Liver (tissue), 3 donors: ENCODE measurements around the gene MEIS2.

ENCODE experiments used
- ATF3 ChIP-seq: IDR thresholded peaks from 2 replicates; pipeline ENCODE4 v1.6.1; 2016; ENCODE audit warnings: antibody characterized with exemption
- TF ChIP-seq, protein P1 (sequence below): fragments of 150-350 bp; IDR thresholded peaks from 2 replicates; pipeline ENCODE4 v1.5.1; 2017; ENCODE audit warnings: improper control_type of control experiment, low read depth, low read length; ENCODE audit not compliant: missing input control
- TF ChIP-seq, protein P2 (sequence below): IDR thresholded peaks from 2 replicates; pipeline ENCODE4 v1.6.1; 2016; ENCODE audit warnings: antibody characterized with exemption
- TF ChIP-seq, protein P3 (sequence below): IDR thresholded peaks from 2 replicates; pipeline ENCODE4 v1.6.1; 2016; ENCODE audit warnings: antibody characterized with exemption, mild to moderate bottlenecking
- donor health status: healthy.
- donor health status: healthy.

DNA sequence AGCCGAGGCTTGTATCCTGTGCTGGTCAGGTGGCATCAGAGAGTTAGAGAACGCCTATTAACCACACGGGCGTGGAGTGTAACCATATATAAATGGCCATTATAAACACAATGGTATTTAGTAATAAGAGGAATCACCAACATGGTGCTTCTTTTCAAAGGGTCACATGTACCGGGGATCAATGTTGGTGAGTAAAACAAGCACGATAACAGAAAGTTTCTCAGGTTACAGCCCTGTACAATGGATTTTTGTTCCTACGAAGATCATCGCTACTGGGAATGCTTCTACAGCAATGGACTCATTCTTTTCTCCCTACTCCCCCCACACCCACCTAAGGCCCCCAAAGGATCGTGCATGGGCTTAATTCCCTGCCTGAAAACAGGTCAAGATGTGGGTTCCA lies 42.5 kb downstream of the MEIS2 start:
- TF ChIP-seq, protein P1, sequence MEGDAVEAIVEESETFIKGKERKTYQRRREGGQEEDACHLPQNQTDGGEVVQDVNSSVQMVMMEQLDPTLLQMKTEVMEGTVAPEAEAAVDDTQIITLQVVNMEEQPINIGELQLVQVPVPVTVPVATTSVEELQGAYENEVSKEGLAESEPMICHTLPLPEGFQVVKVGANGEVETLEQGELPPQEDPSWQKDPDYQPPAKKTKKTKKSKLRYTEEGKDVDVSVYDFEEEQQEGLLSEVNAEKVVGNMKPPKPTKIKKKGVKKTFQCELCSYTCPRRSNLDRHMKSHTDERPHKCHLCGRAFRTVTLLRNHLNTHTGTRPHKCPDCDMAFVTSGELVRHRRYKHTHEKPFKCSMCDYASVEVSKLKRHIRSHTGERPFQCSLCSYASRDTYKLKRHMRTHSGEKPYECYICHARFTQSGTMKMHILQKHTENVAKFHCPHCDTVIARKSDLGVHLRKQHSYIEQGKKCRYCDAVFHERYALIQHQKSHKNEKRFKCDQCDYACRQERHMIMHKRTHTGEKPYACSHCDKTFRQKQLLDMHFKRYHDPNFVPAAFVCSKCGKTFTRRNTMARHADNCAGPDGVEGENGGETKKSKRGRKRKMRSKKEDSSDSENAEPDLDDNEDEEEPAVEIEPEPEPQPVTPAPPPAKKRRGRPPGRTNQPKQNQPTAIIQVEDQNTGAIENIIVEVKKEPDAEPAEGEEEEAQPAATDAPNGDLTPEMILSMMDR, result no peak
- TF ChIP-seq, protein P2, sequence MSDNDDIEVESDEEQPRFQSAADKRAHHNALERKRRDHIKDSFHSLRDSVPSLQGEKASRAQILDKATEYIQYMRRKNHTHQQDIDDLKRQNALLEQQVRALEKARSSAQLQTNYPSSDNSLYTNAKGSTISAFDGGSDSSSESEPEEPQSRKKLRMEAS, result no peak
- TF ChIP-seq, protein P3, sequence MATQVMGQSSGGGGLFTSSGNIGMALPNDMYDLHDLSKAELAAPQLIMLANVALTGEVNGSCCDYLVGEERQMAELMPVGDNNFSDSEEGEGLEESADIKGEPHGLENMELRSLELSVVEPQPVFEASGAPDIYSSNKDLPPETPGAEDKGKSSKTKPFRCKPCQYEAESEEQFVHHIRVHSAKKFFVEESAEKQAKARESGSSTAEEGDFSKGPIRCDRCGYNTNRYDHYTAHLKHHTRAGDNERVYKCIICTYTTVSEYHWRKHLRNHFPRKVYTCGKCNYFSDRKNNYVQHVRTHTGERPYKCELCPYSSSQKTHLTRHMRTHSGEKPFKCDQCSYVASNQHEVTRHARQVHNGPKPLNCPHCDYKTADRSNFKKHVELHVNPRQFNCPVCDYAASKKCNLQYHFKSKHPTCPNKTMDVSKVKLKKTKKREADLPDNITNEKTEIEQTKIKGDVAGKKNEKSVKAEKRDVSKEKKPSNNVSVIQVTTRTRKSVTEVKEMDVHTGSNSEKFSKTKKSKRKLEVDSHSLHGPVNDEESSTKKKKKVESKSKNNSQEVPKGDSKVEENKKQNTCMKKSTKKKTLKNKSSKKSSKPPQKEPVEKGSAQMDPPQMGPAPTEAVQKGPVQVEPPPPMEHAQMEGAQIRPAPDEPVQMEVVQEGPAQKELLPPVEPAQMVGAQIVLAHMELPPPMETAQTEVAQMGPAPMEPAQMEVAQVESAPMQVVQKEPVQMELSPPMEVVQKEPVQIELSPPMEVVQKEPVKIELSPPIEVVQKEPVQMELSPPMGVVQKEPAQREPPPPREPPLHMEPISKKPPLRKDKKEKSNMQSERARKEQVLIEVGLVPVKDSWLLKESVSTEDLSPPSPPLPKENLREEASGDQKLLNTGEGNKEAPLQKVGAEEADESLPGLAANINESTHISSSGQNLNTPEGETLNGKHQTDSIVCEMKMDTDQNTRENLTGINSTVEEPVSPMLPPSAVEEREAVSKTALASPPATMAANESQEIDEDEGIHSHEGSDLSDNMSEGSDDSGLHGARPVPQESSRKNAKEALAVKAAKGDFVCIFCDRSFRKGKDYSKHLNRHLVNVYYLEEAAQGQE, result no peak
- TF ChIP-seq ATF3, result no peak
